Ovary (tissue), 3 donors: ENCODE data around the gene FAM234B.

Source experiments
- CTCF ChIP-seq, 3 donors: fragments of 450-650 bp in 2 of 3; fragments of 200-600 bp in 1 of 3; IDR thresholded peaks; one replicate each; pipeline versions ENCODE4 v1.5.1 to v1.8.0; 2016 to 2022; ENCODE audit warnings: antibody characterized with exemption in 3 of 3, mild to moderate bottlenecking in 1 of 3
- EP300 ChIP-seq: sonication (generic); formaldehyde crosslinking; IDR thresholded peaks from one replicate; pipeline ENCODE4 v1.6.1; 2017; ENCODE audit warnings: antibody characterized with exemption
- POLR2A ChIP-seq: fragments of 450-650 bp; IDR thresholded peaks from one replicate; pipeline ENCODE4 v1.6.1; 2017; ENCODE audit warnings: antibody characterized with exemption, mild to moderate bottlenecking, moderate library complexity
- donor health status: DM: no; HTN: no; CAD: no.

- TF ChIP-seq POLR2A = no peak
- TF ChIP-seq CTCF (IDR thresholded peaks at IDR 0.05) = no peak
- TF ChIP-seq EP300 = no peak
These were observed 12.0 kb upstream of the FAM234B start for GRCh38 chr12:13032164-13032563.
